ENCODE results near the gene DISC1.
"Not testable (repeated sequence)": the region's sequence is repeated elsewhere in the genome, so short reads cannot be mapped to it uniquely, and the experiment has no call there.

Gene DISC1

GRCh38 chr1:231625042-231625441 lies 1.5 kb upstream of the DISC1 start:
- peak; percentile 22; the same call in 1 of the 2 replicates for TF ChIP-seq ZNF8 (CRISPR knock-in tag; IDR thresholded peaks at IDR 0.05)
- not testable (repeated sequence) for ATAC-seq

- peak; percentile 13 for ATAC-seq
- TF ChIP-seq BACH2 (CRISPR knock-in tag; IDR thresholded peaks at IDR 0.05; ENCODE audit: borderline replicate concordance) (no peak), TOX (CRISPR knock-in tag; IDR thresholded peaks at IDR 0.05; ENCODE audit: borderline replicate concordance) (no peak), OSR1 (CRISPR knock-in tag; IDR thresholded peaks at IDR 0.05) (no peak), PPARA (CRISPR knock-in tag; IDR thresholded peaks at IDR 0.05; ENCODE audit: borderline replicate concordance) (no peak), CREB5 (CRISPR knock-in tag; IDR thresholded peaks at IDR 0.05; ENCODE audit: low read depth) (no peak), ZNF70 (CRISPR knock-in tag; IDR thresholded peaks at IDR 0.05) (no peak), RARB (CRISPR knock-in tag; IDR thresholded peaks at IDR 0.05) (no peak), ISL1 (CRISPR knock-in tag; IDR thresholded peaks at IDR 0.05) (no peak), GLIS3 (CRISPR knock-in tag; IDR thresholded peaks at IDR 0.05) (no peak), ZFP3 (CRISPR knock-in tag; IDR thresholded peaks at IDR 0.05) (no peak), ZC3H10 (CRISPR knock-in tag; IDR thresholded peaks at IDR 0.05) (no peak), PATZ1 (CRISPR knock-in tag; IDR thresholded peaks at IDR 0.05; ENCODE audit: borderline replicate concordance) (no peak), ESRRG (CRISPR knock-in tag; IDR thresholded peaks at IDR 0.05) (no peak), SNAI2 (CRISPR knock-in tag; IDR thresholded peaks at IDR 0.05) (no peak), POU6F1 (CRISPR knock-in tag; IDR thresholded peaks at IDR 0.05; ENCODE audit: borderline replicate concordance, low read depth) (no peak), ZNF565 (CRISPR knock-in tag; conservative IDR thresholded peaks at IDR 0.05; ENCODE audit: low read depth) (no peak), ZNF8 (CRISPR knock-in tag; IDR thresholded peaks at IDR 0.05) (no peak)
Observed at GRCh38 chr1:231625975-231626534, 535 bp upstream of the DISC1 start.

- TF ChIP-seq CSDC2 (CRISPR knock-in tag; IDR thresholded peaks at IDR 0.05) (no peak), ISL1 (CRISPR knock-in tag; IDR thresholded peaks at IDR 0.05) (no peak), TOX (CRISPR knock-in tag; IDR thresholded peaks at IDR 0.05; ENCODE audit: borderline replicate concordance) (no peak), TCF4 (CRISPR knock-in tag; IDR thresholded peaks at IDR 0.05; ENCODE audit: borderline replicate concordance) (no peak), CREB5 (CRISPR knock-in tag; IDR thresholded peaks at IDR 0.05; ENCODE audit: low read depth) (no peak), ZNF565 (CRISPR knock-in tag; conservative IDR thresholded peaks at IDR 0.05; ENCODE audit: low read depth) (no peak), ZNF8 (CRISPR knock-in tag; IDR thresholded peaks at IDR 0.05) (no peak), POU6F1 (CRISPR knock-in tag; IDR thresholded peaks at IDR 0.05; ENCODE audit: borderline replicate concordance, low read depth) (no peak), SNAI2 (CRISPR knock-in tag; IDR thresholded peaks at IDR 0.05) (no peak), TSHZ2 (CRISPR knock-in tag; IDR thresholded peaks at IDR 0.05) (no peak), ZC3H10 (CRISPR knock-in tag; IDR thresholded peaks at IDR 0.05) (no peak), ARNTL (CRISPR knock-in tag; IDR thresholded peaks at IDR 0.05; ENCODE audit: borderline replicate concordance, low read depth) (no peak), ZFP30 (CRISPR knock-in tag; IDR thresholded peaks at IDR 0.05) (no peak), OSR1 (CRISPR knock-in tag; IDR thresholded peaks at IDR 0.05) (no peak), GLIS3 (CRISPR knock-in tag; IDR thresholded peaks at IDR 0.05) (no peak), RARB (CRISPR knock-in tag; IDR thresholded peaks at IDR 0.05) (no peak), ESRRG (CRISPR knock-in tag; IDR thresholded peaks at IDR 0.05) (no peak), PPARA (CRISPR knock-in tag; IDR thresholded peaks at IDR 0.05; ENCODE audit: borderline replicate concordance) (no peak)
- peak; percentile 79 for ATAC-seq
Observed at GRCh38 chr1:231626951-231627614, 493 bp downstream of the DISC1 start.
